GM23338 (cell line): Measurements from ENCODE around the gene GON7. TPM values are rescaled to one million over a fixed set of nuclear protein-coding genes. Genes with fewer than 3 reads are reported as not detected.

ENCODE experiments used
- ATAC-seq: fragments of 200-7000 bp; cut with Tn5 transposase; 3 replicates; pipeline ENCODE4 v1.9.1; 2020
- DNase-seq: peaks from one replicate; pipeline ENCODE4 v3.0.0-alpha.2; 2015; ENCODE audit warnings: low spot score
- H2AFZ ChIP-seq: fragments of 200-600 bp; sonication (generic); 2 replicates; pipeline ENCODE4 v1.8.0; 2016; ENCODE audit warnings: antibody characterized with exemption, mild to moderate bottlenecking, moderate library complexity
- H3F3A ChIP-seq: fragments of 200-600 bp; sonication (generic); replicated peaks from 2 replicates; pipeline ENCODE4 v1.8.0; 2017; ENCODE audit warnings: antibody characterized with exemption, mixed run types, low read depth
- H3K27ac ChIP-seq: fragments of 200-600 bp; sonication (generic); 2 replicates; pipeline ENCODE4 v1.6.1; 2016; ENCODE audit warnings: low read depth
- H3K27me3 ChIP-seq: fragments of 200-600 bp; sonication (generic); 2 replicates; pipeline ENCODE4 v1.8.0; 2016; ENCODE audit warnings: mild to moderate bottlenecking, mixed run types, moderate library complexity; ENCODE audit not compliant: insufficient read depth
- H3K36me3 ChIP-seq: fragments of 200-600 bp; sonication (generic); 2 replicates; pipeline ENCODE4 v1.8.0; 2016; ENCODE audit warnings: mild to moderate bottlenecking; ENCODE audit not compliant: insufficient read depth
- H3K4me1 ChIP-seq: fragments of 200-600 bp; sonication (generic); 2 replicates; pipeline ENCODE4 v1.8.0; 2016; ENCODE audit warnings: mild to moderate bottlenecking, moderate library complexity; ENCODE audit not compliant: insufficient read depth
- H3K4me2 ChIP-seq: fragments of 200-600 bp; sonication (generic); 2 replicates; pipeline ENCODE4 v1.7.1; 2017; ENCODE audit warnings: mixed run types
- H3K4me3 ChIP-seq: fragments of 200-600 bp; sonication (generic); 2 replicates; pipeline ENCODE4 v1.6.1; 2016; ENCODE audit warnings: mixed run types
- H3K79me2 ChIP-seq: fragments of 200-600 bp; sonication (generic); replicated peaks from 2 replicates; pipeline ENCODE4 v1.8.0; 2017; ENCODE audit warnings: mild to moderate bottlenecking; ENCODE audit not compliant: insufficient read depth
- H3K9me2 ChIP-seq: fragments of 200-600 bp; sonication (generic); 2 replicates; pipeline ENCODE4 v1.8.0; 2017; ENCODE audit not compliant: insufficient read depth
- H4K20me1 ChIP-seq: fragments of 200-600 bp; sonication (generic); replicated peaks from 2 replicates; pipeline ENCODE4 v1.8.0; 2017; ENCODE audit warnings: mild to moderate bottlenecking; ENCODE audit not compliant: insufficient read depth
- H3K27ac Mint-ChIP-seq: 2 replicates; pipeline ENCODE4 v1.8.0; 2020; ENCODE audit warnings: inconsistent platforms, mild to moderate bottlenecking, moderate library complexity, mixed read lengths
- H3K27me3 Mint-ChIP-seq: 3 replicates; pipeline ENCODE4 v1.8.0; 2022; ENCODE audit warnings: low read depth, mild to moderate bottlenecking, moderate library complexity, mixed read lengths, inconsistent platforms; ENCODE audit not compliant: insufficient read depth, poor library complexity
- H3K36me3 Mint-ChIP-seq: 3 replicates; pipeline ENCODE4 v1.8.0; 2021; ENCODE audit warnings: low read depth, mild to moderate bottlenecking, inconsistent platforms, moderate library complexity, mixed read lengths
- H3K4me1 Mint-ChIP-seq: 3 replicates; pipeline ENCODE4 v1.8.0; 2020; ENCODE audit warnings: mild to moderate bottlenecking, inconsistent platforms, mixed read lengths
- H3K4me3 Mint-ChIP-seq: 3 replicates; pipeline ENCODE4 v1.8.0; 2021; ENCODE audit warnings: moderate library complexity, mild to moderate bottlenecking, inconsistent platforms, mixed read lengths
- H3K9me3 Mint-ChIP-seq: 3 replicates; pipeline ENCODE4 v1.8.0; 2020; ENCODE audit warnings: moderate library complexity, mild to moderate bottlenecking, inconsistent platforms, mixed read lengths
- CTCF ChIP-seq, 2 experiments: fragments of 200-600 bp in 1 of 2; sonication (generic) in 1 of 2; conservative IDR thresholded peaks; 2 replicates each; pipeline versions ENCODE4 v1.5.1 to v1.6.1; 2016 to 2017; ENCODE audit warnings: antibody characterized with exemption in 2 of 2, low read depth in 2 of 2, mild to moderate bottlenecking in 2 of 2, moderate library complexity in 1 of 2
- ETS1 ChIP-seq: IDR thresholded peaks from 2 replicates; pipeline ENCODE4 v1.6.1; 2016; ENCODE audit warnings: antibody characterized with exemption
- NANOG ChIP-seq: IDR thresholded peaks from 2 replicates; pipeline ENCODE4 v1.6.1; 2016; ENCODE audit warnings: antibody characterized with exemption, borderline replicate concordance
- POLR2AphosphoS5 ChIP-seq: IDR thresholded peaks from 2 replicates; pipeline ENCODE4 v1.6.1; 2016; ENCODE audit warnings: antibody characterized with exemption, low read depth
- REST ChIP-seq: IDR thresholded peaks from one replicate; pipeline ENCODE4 v1.6.1; 2018; ENCODE audit warnings: antibody characterized with exemption; ENCODE audit not compliant: unreplicated experiment
- STAT1 ChIP-seq: IDR thresholded peaks from one replicate; pipeline ENCODE4 v1.6.1; 2016; ENCODE audit warnings: antibody characterized with exemption; ENCODE audit not compliant: unreplicated experiment
- ZNF331 ChIP-seq: fragments of 250-450 bp; sonication (Bioruptor Pico); IDR thresholded peaks from 2 replicates; pipeline ENCODE4 v1.5.0; 2020; ENCODE audit warnings: low read depth, mild to moderate bottlenecking, moderate library complexity
- ZNF462 ChIP-seq: fragments of 250-450 bp; sonication (Bioruptor Pico); IDR thresholded peaks from 2 replicates; pipeline ENCODE4 v1.5.0; 2020; ENCODE audit warnings: mild to moderate bottlenecking, moderate library complexity
- polyA plus RNA-seq: library from polyadenylated mRNA; unstranded; fragments of >200 nt; fragmentation: Nextera tagmentation; extraction: Ambion mirVana; gene quantifications from 2 replicates; pipeline ENCODE4 v1.2.1, GENCODE V29; 2016
- total RNA-seq: library from RNA; depleted of rRNA; stranded (reverse); fragments of >200 nt; shearing (Covaris generic); gene quantifications from 2 replicates; pipeline ENCODE4 v1.2.3, GENCODE V29; 2014

GON7 gene
- total and polyA plus RNA-seq, 2 experiments from 2014 or later, result 12.8 to 16.6 TPM

GRCh38 chr14:93160353-93160801, 46.5 kb downstream of the GON7 start:
- H3K9me3 Mint-ChIP-seq, result no peaks in the 10 kb centered on the region

More at GRCh38 chr14:93160353-93160801, 46.5 kb downstream of the GON7 start:
- H3K27ac Mint-ChIP-seq, result no peak overlapping the region; the same call in 1 of the 2 replicates
- Histone ChIP-seq H3F3A (no peaks in the 10 kb centered on the region), H3K27me3 (no peaks in the 10 kb centered on the region), H3K27ac (peak overlapping the region; percentile 45; the same call in 1 of the 2 replicates), H3K36me3 (no peaks in the 10 kb centered on the region), H3K4me2 (no peak overlapping the region), H3K4me1 (peaks cover 5% of the 10 kb centered on the region; the same call in 1 of the 2 replicates), H4K20me1 (no peaks in the 10 kb centered on the region), H3K9me2 (no peaks in the 10 kb centered on the region), H3K4me3 (no peak overlapping the region), H2AFZ (peak overlapping the region; percentile 90), H3K79me2 (no peaks in the 10 kb centered on the region)
- ATAC-seq (peak; percentile 82), DNase-seq (peak; percentile 73)
- no peaks in the 10 kb centered on the region for H3K36me3 Mint-ChIP-seq
- H3K27me3 Mint-ChIP-seq, result peaks cover 8% of the 10 kb centered on the region
- no peak for TF ChIP-seq ETS1
- no peak for TF ChIP-seq REST
- TF ChIP-seq CTCF (conservative IDR thresholded peaks at IDR 0.05; ENCODE audit: low read depth in 2 of 2), result peak; percentile 50 to 78
- no peak for TF ChIP-seq ZNF331 (CRISPR knock-in tag)
- TF ChIP-seq STAT1, result no peak
- no peak for TF ChIP-seq NANOG
- TF ChIP-seq POLR2AphosphoS5, result no peak
- no peak for TF ChIP-seq ZNF462 (CRISPR knock-in tag)
- H3K4me3 Mint-ChIP-seq, result no peak overlapping the region
- peaks cover 8% of the 10 kb centered on the region for H3K4me1 Mint-ChIP-seq
